Spleen (tissue), 11 donors: ENCODE measurements around the gene CDK14. TPM values are rescaled to one million over a fixed set of nuclear protein-coding genes. Genes with fewer than 3 reads are reported as not detected.
"Not testable (repeated sequence)": the region's sequence is repeated elsewhere in the genome, so short reads cannot be mapped to it uniquely, and the experiment has no call there.

Experiments used
- DNase-seq: peaks from one replicate; pipeline ENCODE4 v3.0.0-alpha.2; 2020
- H3K27ac ChIP-seq, 8 donors: fragments of 200-600 bp; sonication (generic) in 7 of 8; 1 replicate in 4 of 8; 2 replicates in 4 of 8; pipeline versions ENCODE4 v1.5.0 to v1.8.0; 2016 to 2021; ENCODE audit warnings: inconsistent platforms in 4 of 8, mild to moderate bottlenecking in 4 of 8, moderate library complexity in 1 of 8
- H3K27me3 ChIP-seq, 7 donors: fragments of 200-600 bp; sonication (generic) in 6 of 7; replicated peaks in 1 of 7; 1 replicate in 4 of 7; 2 replicates in 3 of 7; pipeline versions ENCODE4 v1.5.0 to v1.8.0; 2016 to 2021; ENCODE audit warnings: inconsistent platforms in 3 of 7, mild to moderate bottlenecking in 1 of 7
- H3K36me3 ChIP-seq, 6 donors: fragments of 200-600 bp; sonication (generic) in 5 of 6; 1 replicate in 4 of 6; 2 replicates in 2 of 6; pipeline versions ENCODE4 v1.5.0 to v1.8.0; 2016 to 2021; ENCODE audit warnings: inconsistent platforms in 2 of 6
- H3K4me1 ChIP-seq, 6 donors: fragments of 200-600 bp; sonication (generic) in 5 of 6; 1 replicate in 3 of 6; 2 replicates in 3 of 6; pipeline versions ENCODE4 v1.5.0 to v1.8.0; 2016 to 2021; ENCODE audit warnings: inconsistent platforms in 3 of 6
- H3K4me3 ChIP-seq, 8 donors: fragments of 200-600 bp; sonication (generic) in 7 of 8; 1 replicate in 4 of 8; 2 replicates in 4 of 8; pipeline versions ENCODE4 v1.5.0 to v1.8.0; 2016 to 2021; ENCODE audit warnings: inconsistent platforms in 4 of 8, mild to moderate bottlenecking in 4 of 8, moderate library complexity in 2 of 8
- H3K9me3 ChIP-seq, 8 donors: fragments of 200-600 bp; sonication (generic) in 7 of 8; 1 replicate in 4 of 8; 2 replicates in 4 of 8; pipeline versions ENCODE4 v1.5.0 to v1.8.0; 2016 to 2021; ENCODE audit warnings: inconsistent platforms in 4 of 8
- CTCF ChIP-seq, 11 experiments: fragments of 200-600 bp in 7 of 11; fragments of 450-650 bp in 4 of 11; sonication (generic) in 4 of 11; IDR thresholded peaks in 8 of 11; conservative IDR thresholded peaks in 3 of 11; 1 replicate in 7 of 11; 2 replicates in 4 of 11; pipeline versions ENCODE4 v1.4.0 to v1.8.0; 2016 to 2021; ENCODE audit warnings: antibody characterized with exemption in 11 of 11, inconsistent platforms in 4 of 11, mild to moderate bottlenecking in 1 of 11
- POLR2A ChIP-seq, 3 donors: fragments of 450-650 bp; IDR thresholded peaks; one replicate each; pipeline ENCODE4 v1.5.1; 2017; ENCODE audit warnings: antibody characterized with exemption in 3 of 3, mild to moderate bottlenecking in 1 of 3
- POLR2AphosphoS5 ChIP-seq, 3 donors: sonication (generic); formaldehyde crosslinking; IDR thresholded peaks; one replicate each; pipeline ENCODE4 v1.5.1; 2017; ENCODE audit warnings: antibody characterized with exemption in 3 of 3
- WGBS, 5 donors: extraction: QIAGEN DNeasy Blood & Tissue Kit in 3 of 5; methylation state at CpG; one replicate each; pipeline versions ENCODE4 v1.1.5 to v1.1.7; 2013 to 2018; 5-methylcytosine and 5-hydroxymethylcytosine counted together
- intact Hi-C: fragments of 100-400 bp; cut with DNase I; formaldehyde crosslinking; loops from one replicate; pipeline ENCODE4 v1.15.0; 2023; ENCODE audit warnings: low total_unique reads
- polyA plus RNA-seq, 3 donors: library from polyadenylated mRNA; stranded (reverse); fragments of 200-250 nt; gene quantifications; one replicate each; pipeline ENCODE4 v1.2.1, GENCODE V29; 2013
- total RNA-seq, 7 donors: library from RNA; depleted of rRNA in 3 of 7; stranded (reverse); fragments of >200 nt in 3 of 7; fragmentation: NEBNext Ultra II Directional in 4 of 7; extraction: Animal tissue kit (Norgen Biotek cat#: 25700) in 4 of 7; gene quantifications; one replicate each; pipeline versions ENCODE4 v1.1.0 to v1.2.1, GENCODE V29; 2016 to 2021
- donor health status: healthy with polysubstance abuse.
- donor health status: DM: no; HTN: no; CAD: no; lungs with moderate emphysema.
- donor health status: DM: no; HTN: no; CAD: no.
- donor health status: Bipolar disorder and iron deficiency.
- donor health status: healthy.
- donor health status: DM: no; HTN: no; CAD: no.
- donor health status: DM: yes; HTN: yes; CAD: no.

The CDK14 gene
- total and polyA plus RNA-seq, 10 donors: 6.6 to 109 (median 51.2) TPM

- no peak for TF ChIP-seq CTCF (IDR thresholded peaks at IDR 0.05 in 8 of 11, conservative IDR thresholded peaks at IDR 0.05 in 3 of 11)
- TF ChIP-seq POLR2AphosphoS5 (IDR thresholded peaks at IDR 0.05): no peak
- TF ChIP-seq POLR2A (IDR thresholded peaks at IDR 0.05): no peak
- Histone ChIP-seq H3K4me1 (no peaks in the 10 kb centered on the region), H3K9me3 (peaks cover 0 to 38% (median 28%) of the 10 kb centered on the region in 8 donors), H3K27ac (no peak overlapping the region), H3K36me3 (peaks cover 0 to 34% (median 2%) of the 10 kb centered on the region in 6 donors), H3K27me3 (no peaks in the 10 kb centered on the region), H3K4me3 (no peak overlapping the region)
- DNase-seq: no peak
- 73 to 80% (median 77%) methylated on average over 1 of the region's 1 CpG for WGBS, 5 donors
- intact Hi-C loops: no loop called here
Measured at GRCh38 chr7:90792301-90792700, 196.2 kb downstream of the CDK14 start.

GRCh38 chr7:90794234-90794633, 198.1 kb downstream of the CDK14 start:
- peaks cover 0 to 38% (median 29%) of the 10 kb centered on the region in 8 donors for H3K9me3 ChIP-seq
- H3K27me3 ChIP-seq, intact Hi-C loops, H3K4me3 ChIP-seq, H3K4me1 ChIP-seq, DNase-seq, H3K27ac ChIP-seq: not testable (repeated sequence)
- WGBS, 5 donors: 94 to 97% (median 96%) methylated on average over 12 of the region's 12 CpGs
- peaks cover 0 to 34% (median 2%) of the 10 kb centered on the region in 6 donors for H3K36me3 ChIP-seq

- DNase-seq: no peak
- Histone ChIP-seq H3K27ac (no peak overlapping the region), H3K9me3 (peaks cover 0 to 34% (median 26%) of the 10 kb centered on the region in 8 donors), H3K4me1 (no peaks in the 10 kb centered on the region), H3K4me3 (no peak overlapping the region), H3K27me3 (no peaks in the 10 kb centered on the region), H3K36me3 (peaks cover 0 to 19% (median 0%) of the 10 kb centered on the region in 6 donors)
- whole genome bisulfite sequencing, 5 donors: 76 to 89% (median 81%) methylated on average over 2 of the region's 2 CpGs
- intact Hi-C loops: no loop called here
- TF ChIP-seq CTCF (IDR thresholded peaks at IDR 0.05 in 8 of 11, conservative IDR thresholded peaks at IDR 0.05 in 3 of 11): no peak
Measured at GRCh38 chr7:90797596-90797995, 201.5 kb downstream of the CDK14 start.

- Histone ChIP-seq H3K4me3 (no peak overlapping the region), H3K36me3 (peaks cover 0 to 23% (median 2%) of the 10 kb centered on the region in 6 donors), H3K27ac (no peak overlapping the region), H3K27me3 (no peaks in the 10 kb centered on the region), H3K9me3 (peaks cover 0 to 14% (median 1%) of the 10 kb centered on the region in 8 donors), H3K4me1 (no peaks in the 10 kb centered on the region)
- intact Hi-C loops: no loop called here
- 75 to 90% (median 84%) methylated on average over 1 of the region's 1 CpG for WGBS, 5 donors
- TF ChIP-seq POLR2AphosphoS5 (IDR thresholded peaks at IDR 0.05): no peak
- TF ChIP-seq CTCF (IDR thresholded peaks at IDR 0.05 in 8 of 11, conservative IDR thresholded peaks at IDR 0.05 in 3 of 11): no peak
- TF ChIP-seq POLR2A (IDR thresholded peaks at IDR 0.05): no peak
- DNase-seq: no peak
Measured at GRCh38 chr7:90804370-90804769, 208.2 kb downstream of the CDK14 start.

GRCh38 chr7:90815552-90815951, 219.4 kb downstream of the CDK14 start:
- H3K27ac ChIP-seq, H3K36me3 ChIP-seq, DNase-seq, H3K4me1 ChIP-seq, H3K27me3 ChIP-seq, intact Hi-C loops, H3K4me3 ChIP-seq: not testable (repeated sequence)
- WGBS, 5 donors: 90 to 95% (median 93%) methylated on average over 2 of the region's 2 CpGs
- peaks cover 0 to 32% (median 11%) of the 10 kb centered on the region in 8 donors for H3K9me3 ChIP-seq
